ENCODE data around the gene LTV1. TPM values are rescaled to one million over a fixed set of nuclear protein-coding genes. Genes with fewer than 3 reads are reported as not detected.
"Not testable (repeated sequence)": the region's sequence is repeated elsewhere in the genome, so short reads cannot be mapped to it uniquely, and the experiment has no call there.

LTV1 gene, protein sequence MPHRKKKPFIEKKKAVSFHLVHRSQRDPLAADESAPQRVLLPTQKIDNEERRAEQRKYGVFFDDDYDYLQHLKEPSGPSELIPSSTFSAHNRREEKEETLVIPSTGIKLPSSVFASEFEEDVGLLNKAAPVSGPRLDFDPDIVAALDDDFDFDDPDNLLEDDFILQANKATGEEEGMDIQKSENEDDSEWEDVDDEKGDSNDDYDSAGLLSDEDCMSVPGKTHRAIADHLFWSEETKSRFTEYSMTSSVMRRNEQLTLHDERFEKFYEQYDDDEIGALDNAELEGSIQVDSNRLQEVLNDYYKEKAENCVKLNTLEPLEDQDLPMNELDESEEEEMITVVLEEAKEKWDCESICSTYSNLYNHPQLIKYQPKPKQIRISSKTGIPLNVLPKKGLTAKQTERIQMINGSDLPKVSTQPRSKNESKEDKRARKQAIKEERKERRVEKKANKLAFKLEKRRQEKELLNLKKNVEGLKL
- polyA plus RNA-seq (ENCODE audit: insufficient read length) = 41.0 TPM

GRCh38 chr6:143842902-143843676 is at the start of gene LTV1:
Gene LTV1, plus strand, starts transcription at chr6:143843338. Its CDS starts 140 bp downstream, at chr6:143843478.
- peak; percentile 95 for DNase-seq (ENCODE audit: low read depth)

DNA sequence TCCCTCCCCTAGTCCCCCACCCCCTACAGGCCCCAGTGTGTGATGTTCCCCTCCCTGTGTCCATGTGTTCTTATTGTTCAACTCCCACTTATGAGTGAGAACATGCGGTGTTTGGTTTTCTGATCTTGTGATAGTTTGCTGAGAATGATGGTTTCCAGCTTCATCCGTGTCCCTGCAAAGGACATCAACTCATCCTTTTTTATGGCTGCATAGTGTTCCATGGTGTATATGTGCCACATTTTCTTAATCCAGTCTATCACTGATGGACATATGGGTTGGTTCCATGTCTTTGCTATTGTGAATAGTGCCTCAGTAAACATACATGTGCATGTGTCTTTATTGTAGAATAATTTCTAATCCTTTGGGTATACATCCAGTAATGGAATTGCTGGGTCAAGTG is 46.6 kb upstream of the LTV1 start:
- not testable (repeated sequence) for DNase-seq (ENCODE audit: low read depth)

GRCh38 chr6:143798487-143798886 is 44.7 kb upstream of the LTV1 start:
- DNase-seq (ENCODE audit: low read depth) = not testable (repeated sequence)

GRCh38 chr6:143802833-143803565 is 40.1 kb upstream of the LTV1 start:
- DNase-seq (ENCODE audit: low read depth) = no peak

DNA sequence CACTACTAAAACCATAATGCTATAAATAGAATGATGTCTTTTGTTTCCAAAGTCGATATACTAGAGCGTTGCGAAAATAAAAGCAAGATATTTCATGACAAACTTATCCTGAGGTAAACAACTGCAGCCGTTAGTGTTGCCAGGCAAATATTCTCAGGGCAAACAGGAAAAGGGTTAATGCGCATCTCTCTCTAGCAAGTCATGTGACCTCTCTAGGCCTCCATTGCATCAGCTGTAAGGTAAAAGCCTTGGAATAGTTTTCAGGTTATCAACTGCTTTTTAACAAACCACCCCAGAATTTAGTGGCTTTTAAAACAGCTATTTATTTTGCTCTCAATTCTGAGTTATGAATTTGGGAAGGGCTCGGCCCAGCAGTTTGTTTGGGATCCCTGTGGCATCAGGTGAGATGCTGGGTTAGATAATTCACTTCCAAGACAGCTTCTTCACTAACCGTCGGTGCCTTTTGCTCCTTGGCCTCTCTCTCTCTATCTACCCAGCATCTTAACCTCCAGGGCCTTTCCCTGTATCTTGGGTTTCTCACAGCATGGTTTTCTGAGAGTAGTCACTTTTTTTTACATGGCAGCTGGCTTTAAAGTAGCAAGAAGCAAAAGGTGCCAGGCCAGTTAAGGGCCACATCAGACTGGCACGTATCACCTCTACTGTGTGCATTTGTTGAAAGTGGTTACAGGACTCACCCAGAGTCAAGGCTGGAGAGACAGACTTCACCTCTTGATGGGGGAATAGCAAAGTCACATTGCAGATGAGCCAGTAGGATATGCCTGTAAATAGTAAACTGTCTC is 39.2 kb upstream of the LTV1 start:
- no peak for DNase-seq (ENCODE audit: low read depth)

DNA sequence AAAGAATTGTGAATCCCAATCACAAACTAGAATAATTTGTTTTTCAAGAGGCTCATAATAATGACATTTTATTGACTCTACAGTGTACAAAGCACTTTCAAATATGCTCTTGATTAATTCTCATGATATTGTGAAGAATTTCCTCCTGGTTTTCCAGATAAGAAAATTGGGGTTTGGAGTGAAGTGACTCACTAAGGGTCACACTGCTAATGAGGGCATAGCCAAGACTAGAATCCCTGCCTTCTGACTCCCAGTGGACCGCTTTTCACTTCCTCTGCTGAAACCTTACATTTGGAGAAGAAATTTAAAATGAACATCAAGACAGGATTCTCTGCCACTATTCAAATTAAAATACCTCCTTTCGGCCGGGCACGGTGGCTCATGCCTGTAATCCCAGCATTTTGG is 38.3 kb upstream of the LTV1 start:
- no peak for DNase-seq (ENCODE audit: low read depth)

GRCh38 chr6:143806282-143807102 is 36.6 kb upstream of the LTV1 start:
- no peak for DNase-seq (ENCODE audit: low read depth)

GRCh38 chr6:143807103-143807772 is 35.9 kb upstream of the LTV1 start:
- DNase-seq (ENCODE audit: low read depth) = no peak

GRCh38 chr6:143810745-143811144 is 32.4 kb upstream of the LTV1 start:
- no peak for DNase-seq (ENCODE audit: low read depth)

DNA sequence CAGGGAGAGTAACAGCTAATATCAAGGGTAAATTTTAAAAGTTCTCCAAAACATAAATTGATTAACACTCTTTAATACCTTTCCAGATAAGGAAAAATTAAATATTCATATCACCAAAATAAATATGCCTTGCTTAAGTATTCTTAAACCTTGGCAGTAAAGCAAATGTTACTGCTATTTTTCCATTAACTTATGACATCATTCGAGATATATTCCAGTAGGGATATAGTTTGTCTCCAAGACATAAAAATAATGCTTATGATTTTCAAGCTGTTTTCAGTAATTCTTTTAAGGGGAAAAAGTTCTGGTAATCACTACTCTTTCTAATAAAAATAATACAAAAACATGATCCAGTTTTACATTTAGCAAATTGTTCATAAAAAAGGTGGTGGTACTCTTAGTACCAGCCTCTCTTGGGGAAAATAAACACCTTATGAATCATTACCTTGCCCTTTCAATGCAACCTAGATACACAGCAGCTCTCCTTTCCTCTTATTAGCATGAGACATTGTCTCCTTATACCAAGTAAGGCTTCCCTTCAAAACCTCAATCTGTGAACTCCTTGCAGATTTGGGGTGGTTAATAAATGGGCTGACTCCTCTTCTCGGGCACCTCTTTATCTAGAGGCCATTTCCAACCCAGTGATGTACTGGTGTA is 31.5 kb upstream of the LTV1 start:
- DNase-seq (ENCODE audit: low read depth) = peak; percentile 65

DNA sequence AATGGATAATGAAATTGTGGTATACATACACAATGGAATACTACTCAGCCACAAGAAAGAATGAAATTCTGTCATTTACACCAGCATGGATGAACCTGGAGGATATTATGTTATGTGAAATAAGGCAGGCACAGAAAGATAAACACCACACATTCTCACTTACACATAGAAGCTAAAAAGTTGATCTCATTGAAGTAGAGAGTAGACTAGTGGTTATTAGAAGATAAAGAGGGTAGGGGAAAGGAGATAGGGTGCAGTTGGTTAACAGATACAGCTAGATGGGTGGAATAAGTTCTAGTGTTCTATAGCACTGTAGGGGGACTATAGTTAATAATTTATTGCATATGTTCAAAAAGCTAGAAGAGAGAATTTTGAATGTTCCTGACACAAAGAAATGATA is 25.5 kb upstream of the LTV1 start:
- DNase-seq (ENCODE audit: low read depth) = no peak

- DNase-seq (ENCODE audit: low read depth) = no peak
Measured at GRCh38 chr6:143821359-143821758, 21.8 kb upstream of the LTV1 start.

- DNase-seq (ENCODE audit: low read depth) = no peak
Measured at GRCh38 chr6:143822584-143823024, 20.5 kb upstream of the LTV1 start.

DNA sequence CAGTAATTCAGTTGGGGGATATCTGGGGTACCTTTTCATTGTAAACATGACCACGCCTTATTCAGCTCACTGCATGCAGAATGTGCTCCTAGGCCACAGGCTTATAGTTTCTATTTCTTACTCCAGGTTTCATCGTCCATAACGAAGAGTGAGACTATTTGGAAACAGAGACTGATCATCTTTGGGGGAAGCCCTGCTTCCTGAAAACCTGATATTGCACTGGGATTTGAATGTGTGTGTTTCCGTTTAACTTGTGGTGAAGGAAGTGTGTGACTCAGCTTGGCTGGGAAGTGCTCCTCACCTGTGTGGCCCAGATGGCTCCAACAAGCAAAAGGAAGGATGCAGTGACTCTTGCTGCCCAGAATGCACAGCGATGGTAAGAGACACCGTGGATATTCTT is 19.6 kb upstream of the LTV1 start:
- DNase-seq (ENCODE audit: low read depth) = no peak

DNA sequence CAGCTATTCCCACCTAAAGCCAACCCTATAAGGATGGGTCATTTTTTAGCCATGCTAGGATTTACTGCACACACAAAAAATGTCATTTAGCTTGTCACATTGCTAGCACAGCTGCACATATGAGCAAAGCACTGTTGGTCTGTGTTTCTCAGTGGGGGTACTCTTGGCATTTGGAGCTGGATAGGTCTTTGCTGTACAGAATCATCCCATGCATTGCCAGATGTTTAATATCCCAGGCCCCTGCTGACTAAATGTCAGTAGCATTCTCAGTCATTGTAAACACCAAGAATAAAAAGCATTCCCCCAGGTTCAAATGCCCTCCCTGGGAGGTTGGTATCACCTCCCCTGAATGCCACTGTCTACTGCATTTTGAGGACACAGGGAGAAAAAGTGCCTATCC is 14.6 kb upstream of the LTV1 start:
- no peak for DNase-seq (ENCODE audit: low read depth)

DNA sequence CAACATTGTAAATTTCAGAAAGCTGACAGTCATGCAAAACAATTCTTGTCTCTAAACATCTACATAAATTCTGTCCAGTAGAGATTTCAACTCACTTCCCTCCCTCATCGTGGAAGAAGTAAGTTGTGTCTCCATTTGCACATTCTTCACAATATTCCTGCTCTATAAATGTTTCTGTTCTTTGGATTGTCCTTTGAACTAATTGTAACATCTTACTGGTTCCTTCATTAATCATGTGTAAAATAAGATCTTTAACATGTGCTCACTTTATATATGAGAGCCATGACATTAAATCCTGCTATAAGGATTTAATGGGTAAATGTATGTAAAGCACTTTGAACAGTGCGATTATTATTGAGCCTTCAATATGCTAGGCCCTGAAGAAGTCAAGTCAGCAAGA is 7.0 kb upstream of the LTV1 start:
- no peak for DNase-seq (ENCODE audit: low read depth)

- no peak for DNase-seq (ENCODE audit: low read depth)
Measured at GRCh38 chr6:143838395-143838794, 4.7 kb upstream of the LTV1 start.

DNA sequence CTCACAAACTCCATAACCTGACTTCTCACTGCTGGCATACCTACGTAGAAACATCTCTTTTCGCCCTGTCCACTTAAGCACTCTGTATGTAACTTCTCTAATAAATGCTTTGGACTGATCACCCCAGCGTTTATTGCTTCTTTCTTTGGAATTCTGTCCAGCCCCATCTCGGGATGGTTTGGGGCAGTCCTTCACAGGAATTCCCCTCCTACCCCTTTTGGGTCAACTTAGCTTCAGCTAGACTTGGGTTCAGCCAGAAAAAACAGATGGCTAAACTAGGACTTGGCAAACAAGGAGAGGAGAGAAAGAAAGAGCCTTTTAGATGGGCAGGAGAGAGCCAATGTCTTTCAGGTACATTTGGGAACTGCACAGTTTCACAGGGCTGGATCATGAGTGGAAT is 3.9 kb upstream of the LTV1 start:
- no peak for DNase-seq (ENCODE audit: low read depth)

- DNase-seq (ENCODE audit: low read depth) = no peak
Measured at GRCh38 chr6:143840595-143841265, 2.4 kb upstream of the LTV1 start.

All from forelimb muscle (tissue), 1 donor.